Panc1 (cell line): ENCODE measurements around the gene RBX1. TPM values are rescaled to one million over a fixed set of nuclear protein-coding genes. Genes with fewer than 3 reads are reported as not detected.

ENCODE experiments used
- ATAC-seq: fragments of 200-7000 bp; cut with Tn5 transposase; 2 replicates; pipeline ENCODE4 v1.9.1; 2020; ENCODE audit warnings: mild to moderate bottlenecking, moderate library complexity
- Bru-seq: library from RNA; stranded (reverse); fragments of 400-500 nt; gene quantifications from one replicate; lab custom pipeline; 2021; lab: Mats Ljungman, UMichigan
- BruChase-seq, 2 experiments: library from RNA; stranded (reverse); fragments of 400-500 nt; gene quantifications; one replicate each; lab custom pipeline; 2021; lab: Mats Ljungman, UMichigan
- BruUV-seq: library from RNA; stranded (reverse); fragments of 400-500 nt; replicated peaks from 2 replicates; lab custom pipeline; 2021; lab: Mats Ljungman, UMichigan
- CTCF ChIA-PET: fragments of 300-600 bp; sonication (Branson Sonifier 250); formaldehyde crosslinking; loops from one replicate; lab custom pipeline; 2022; ENCODE audit warnings: antibody characterized with exemption; lab: Charles Lee
- POLR2A ChIA-PET: fragments of 300-600 bp; sonication (Branson Sonifier 250); formaldehyde crosslinking; loops from one replicate; lab custom pipeline; 2022; ENCODE audit warnings: antibody characterized with exemption; lab: Charles Lee
- DNase-seq: peaks from one replicate; pipeline ENCODE4 v3.0.0-alpha.2; 2010; ENCODE audit warnings: low read depth, low spot score
- H3K27ac ChIP-seq: 2 replicates; pipeline ENCODE4 v1.5.1; 2011; ENCODE audit warnings: mild to moderate bottlenecking, low read length, inconsistent platforms
- H3K27me3 ChIP-seq: fragments of 200-500 bp; sonication (Bioruptor generic); 2 replicates; pipeline ENCODE4 v1.6.0; 2014; ENCODE audit warnings: low read length, inconsistent platforms; ENCODE audit not compliant: control insufficient read depth, insufficient read depth
- H3K36me3 ChIP-seq: fragments of 200-500 bp; sonication (Bioruptor generic); 2 replicates; pipeline ENCODE4 v1.5.1; 2014; ENCODE audit warnings: inconsistent platforms, mild to moderate bottlenecking, low read length, moderate library complexity; ENCODE audit not compliant: control insufficient read depth, insufficient read depth
- H3K4me1 ChIP-seq: 2 replicates; pipeline ENCODE4 v1.5.1; 2011; ENCODE audit warnings: inconsistent platforms, mild to moderate bottlenecking, low read length, moderate library complexity; ENCODE audit not compliant: control insufficient read depth, insufficient read depth
- H3K4me3 ChIP-seq, 2 experiments: 2 replicates each; pipeline ENCODE4 v1.5.1; 2011 to 2012; ENCODE audit warnings: low read depth in 2 of 2, low read length in 2 of 2, mild to moderate bottlenecking in 2 of 2, inconsistent platforms in 1 of 2, moderate library complexity in 1 of 2
- H3K9me3 ChIP-seq: fragments of 200-500 bp; sonication (Bioruptor generic); 2 replicates; pipeline ENCODE4 v1.5.1; 2014; ENCODE audit warnings: low read depth, mild to moderate bottlenecking, inconsistent platforms, low read length, moderate library complexity; ENCODE audit not compliant: control insufficient read depth, insufficient read depth
- CTCF ChIP-seq: fragments of 450-650 bp; IDR thresholded peaks from 2 replicates; pipeline ENCODE4 v1.5.1; 2017; ENCODE audit warnings: mild to moderate bottlenecking
- POLR2AphosphoS5 ChIP-seq: IDR thresholded peaks from 2 replicates; pipeline ENCODE4 v1.6.1; 2012; ENCODE audit warnings: mild to moderate bottlenecking, low read depth, low read length, moderate library complexity
- SIN3A ChIP-seq: IDR thresholded peaks from 2 replicates; pipeline ENCODE4 v1.6.1; 2012; ENCODE audit warnings: low read depth, mild to moderate bottlenecking, low read length, moderate library complexity, borderline replicate concordance; ENCODE audit not compliant: insufficient read depth
- TCF7L2 ChIP-seq: IDR thresholded peaks from 2 replicates; pipeline ENCODE4 v1.6.1; 2011; ENCODE audit warnings: mild to moderate bottlenecking, low read depth, low read length, inconsistent platforms
- in situ Hi-C: cut with HindIII; loops from 2 replicates; pipeline ENCODE4 v1.10.0; 2016; ENCODE audit warnings: low sequenced_read_pairs, low pct_unique_long_range_greater_than_20kb
- intact Hi-C: fragments of 100-400 bp; cut with micrococcal nuclease; formaldehyde crosslinking; loops from one replicate; pipeline ENCODE4 v1.10.0; 2022; ENCODE audit not compliant: unreplicated experiment
- long read RNA-seq: library from polyadenylated mRNA; unstranded; transcript quantifications from one replicate; pipeline ENCODE4 v2.0.0, GENCODE V29; 2021; ENCODE audit not compliant: unreplicated experiment
- polyA plus RNA-seq: library from polyadenylated mRNA; unstranded; fragments of >200 nt; gene quantifications from one replicate; pipeline ENCODE4 v1.2.1, GENCODE V29; 2012; ENCODE audit warnings: missing spikeins; ENCODE audit not compliant: insufficient read length
- total RNA-seq: library from RNA; stranded (reverse); gene quantifications from one replicate; pipeline ENCODE4 v1.2.1, GENCODE V29; 2021; ENCODE audit not compliant: unreplicated experiment
- TF ChIP-seq, protein P1 (sequence below), 2 experiments: IDR thresholded peaks; 2 replicates each; pipeline ENCODE4 v1.6.1; 2011 to 2012; ENCODE audit warnings: low read depth in 2 of 2, control low read depth in 1 of 2, low read length in 1 of 2, mild to moderate bottlenecking in 1 of 2, moderate library complexity in 1 of 2; ENCODE audit not compliant: insufficient read depth in 1 of 2

RBX1 gene
- total RNA-seq (50.7 TPM), Bru-seq, nascent RNA (percentile 85 among the genes with signal in this experiment), BruChase-seq, experiment 1, labeled RNA remaining after a 2-hour chase (percentile 83 among the genes with signal in this experiment), BruChase-seq, experiment 2, labeled RNA remaining after a 6-hour chase (percentile 80 among the genes with signal in this experiment)
- 55.6 TPM for polyA plus RNA-seq
- long read RNA-seq, transcript RBX1-202 (2 exons, 1,871 nt): minor isoform, 13 of 313 reads
- long read RNA-seq, transcript RBX1-201 (5 exons, 1,188 nt): major isoform, 144 of 313 reads
- long read RNA-seq, partial matches to known transcripts: 142 of 313 reads
- long read RNA-seq, other reads (novel, unspliced or antisense): 14 of 313 reads

DNA sequence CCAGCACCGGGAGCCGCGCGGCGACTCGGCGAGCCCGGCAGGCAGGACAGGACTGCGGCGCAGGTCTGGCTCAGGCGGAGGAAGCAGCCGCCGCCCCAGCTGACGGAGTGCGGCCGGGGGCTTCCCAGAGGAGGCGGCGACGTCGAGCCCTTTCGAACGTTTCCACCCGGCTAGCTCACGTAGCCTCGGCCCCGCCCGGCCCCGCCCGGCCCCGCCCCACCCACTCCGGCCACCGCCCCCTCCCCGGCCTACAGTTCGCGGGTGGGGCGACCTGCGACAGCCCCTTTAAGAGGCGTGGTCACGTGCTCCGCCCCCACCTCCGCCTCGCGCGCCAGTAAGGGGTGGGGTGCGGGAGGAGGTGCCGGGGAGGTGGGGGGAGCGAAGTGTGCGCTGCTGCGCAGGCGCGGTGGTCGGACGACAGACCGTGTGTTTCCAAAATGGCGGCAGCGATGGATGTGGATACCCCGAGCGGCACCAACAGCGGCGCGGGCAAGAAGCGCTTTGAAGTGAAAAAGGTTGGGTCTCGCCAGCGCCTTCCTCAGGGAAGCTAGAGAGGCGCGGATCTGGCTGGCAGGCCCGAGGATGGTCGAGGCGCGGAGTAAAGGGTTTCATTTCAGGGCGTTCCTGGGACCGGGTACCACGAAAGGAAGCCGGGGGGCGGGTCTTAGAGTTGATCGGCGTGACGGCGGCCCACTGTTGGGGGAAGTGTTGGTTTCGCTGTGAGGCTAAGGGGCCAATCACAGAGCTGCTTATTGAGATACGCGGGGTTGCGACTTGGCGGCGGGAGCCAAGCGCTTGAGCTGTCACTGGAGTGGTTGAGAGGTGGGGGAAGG lies at the start of gene RBX1:
Gene RBX1 (plus strand): TSS at position 417 of the 833 bp plus-strand sequence. CDS start 21 bp downstream, at position 438.
- ATAC-seq: peak; percentile 97
- Histone ChIP-seq H3K4me3 (peak within 1 kb of the TSS; percentile 73 to 97), H3K36me3 (peaks cover 7% of the 10 kb centered on the region), H3K4me1 (0 out of 2 replicates have a peak, but pooled peaks cover 3% of the 10 kb centered on the region), H3K9me3 (no peaks in the 10 kb centered on the region), H3K27ac (peak within 1 kb of the TSS; percentile 94), H3K27me3 (no peaks in the 10 kb centered on the region)
- TF ChIP-seq TCF7L2: 0 out of 2 replicates have a peak, but pooled peaks have one; percentile 42
- TF ChIP-seq SIN3A: 0 out of 2 replicates have a peak, but pooled peaks have one; percentile 57
- TF ChIP-seq, protein P1, sequence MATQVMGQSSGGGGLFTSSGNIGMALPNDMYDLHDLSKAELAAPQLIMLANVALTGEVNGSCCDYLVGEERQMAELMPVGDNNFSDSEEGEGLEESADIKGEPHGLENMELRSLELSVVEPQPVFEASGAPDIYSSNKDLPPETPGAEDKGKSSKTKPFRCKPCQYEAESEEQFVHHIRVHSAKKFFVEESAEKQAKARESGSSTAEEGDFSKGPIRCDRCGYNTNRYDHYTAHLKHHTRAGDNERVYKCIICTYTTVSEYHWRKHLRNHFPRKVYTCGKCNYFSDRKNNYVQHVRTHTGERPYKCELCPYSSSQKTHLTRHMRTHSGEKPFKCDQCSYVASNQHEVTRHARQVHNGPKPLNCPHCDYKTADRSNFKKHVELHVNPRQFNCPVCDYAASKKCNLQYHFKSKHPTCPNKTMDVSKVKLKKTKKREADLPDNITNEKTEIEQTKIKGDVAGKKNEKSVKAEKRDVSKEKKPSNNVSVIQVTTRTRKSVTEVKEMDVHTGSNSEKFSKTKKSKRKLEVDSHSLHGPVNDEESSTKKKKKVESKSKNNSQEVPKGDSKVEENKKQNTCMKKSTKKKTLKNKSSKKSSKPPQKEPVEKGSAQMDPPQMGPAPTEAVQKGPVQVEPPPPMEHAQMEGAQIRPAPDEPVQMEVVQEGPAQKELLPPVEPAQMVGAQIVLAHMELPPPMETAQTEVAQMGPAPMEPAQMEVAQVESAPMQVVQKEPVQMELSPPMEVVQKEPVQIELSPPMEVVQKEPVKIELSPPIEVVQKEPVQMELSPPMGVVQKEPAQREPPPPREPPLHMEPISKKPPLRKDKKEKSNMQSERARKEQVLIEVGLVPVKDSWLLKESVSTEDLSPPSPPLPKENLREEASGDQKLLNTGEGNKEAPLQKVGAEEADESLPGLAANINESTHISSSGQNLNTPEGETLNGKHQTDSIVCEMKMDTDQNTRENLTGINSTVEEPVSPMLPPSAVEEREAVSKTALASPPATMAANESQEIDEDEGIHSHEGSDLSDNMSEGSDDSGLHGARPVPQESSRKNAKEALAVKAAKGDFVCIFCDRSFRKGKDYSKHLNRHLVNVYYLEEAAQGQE (IDR thresholded peaks at IDR 0.05; ENCODE audit: insufficient read depth in 1 of 2, low read depth in 2 of 2, low read length in 1 of 2): no peak
- TF ChIP-seq POLR2AphosphoS5: peak; percentile 87
- TF ChIP-seq CTCF: no peak
- ChIA-PET CTCF (no interaction called here), POLR2A (interaction anchor here (0.5 to 0.7 kb wide), 5 partner anchors 22 to 497 kb away, joined by 4 to 9 read pairs (median 4); no protein-coding TSS in a partner anchor)
- DNase-seq: peak; percentile 80
- in situ Hi-C loops: no loop called here
- intact Hi-C loops: loop anchor here (10.0 kb wide), 1 partner anchor 144 kb away; the partner anchor contains the start of gene EP300
- BruUV-seq: no TSS peak

DNA sequence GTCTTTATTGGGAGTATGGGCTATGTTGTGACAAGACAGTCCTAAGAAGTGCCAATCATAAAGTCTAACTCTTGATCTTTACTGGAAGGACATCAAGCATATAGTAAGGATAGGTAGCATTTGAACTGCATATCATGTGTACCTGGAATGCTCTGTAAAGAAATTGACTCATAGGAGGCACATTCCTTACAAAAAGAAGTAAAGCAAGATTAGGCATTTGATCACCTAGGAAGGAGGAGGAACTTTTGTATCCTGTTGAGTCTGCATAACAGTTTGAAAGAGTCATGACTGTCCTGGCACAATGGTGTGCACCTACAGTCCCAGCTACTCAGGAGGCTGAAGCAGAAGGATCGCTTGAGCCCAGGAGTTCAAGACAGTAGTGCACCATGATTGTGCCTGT lies 47.1 kb upstream of the RBX1 start:
- in situ Hi-C loops: no loop called here
- POLR2A ChIA-PET: no interaction called here
- intact Hi-C loops: no loop called here
- Histone ChIP-seq H3K9me3 (no peaks in the 10 kb centered on the region), H3K27ac (no peak overlapping the region), H3K27me3 (no peaks in the 10 kb centered on the region), H3K4me3 (no peak overlapping the region), H3K4me1 (no peaks in the 10 kb centered on the region), H3K36me3 (no peaks in the 10 kb centered on the region)
- DNase-seq (no peak), ATAC-seq (no peak)
- TF ChIP-seq SIN3A (no peak), TCF7L2 (no peak), POLR2AphosphoS5 (no peak), CTCF (no peak)
- TF ChIP-seq, protein P1 (IDR thresholded peaks at IDR 0.05; ENCODE audit: insufficient read depth in 1 of 2, low read depth in 2 of 2, low read length in 1 of 2): no peak
- BruUV-seq: TSS peak; percentile 40
- CTCF ChIA-PET: no interaction called here
